Measurements from ENCODE around the gene THSD7B.
A peak's percentile ranks its signal among the peaks of the same experiment; 100 is the strongest.
"Not testable (repeated sequence)": the region's sequence is repeated elsewhere in the genome, so short reads cannot be mapped to it uniquely, and the experiment has no call there.

Gene THSD7B

DNA sequence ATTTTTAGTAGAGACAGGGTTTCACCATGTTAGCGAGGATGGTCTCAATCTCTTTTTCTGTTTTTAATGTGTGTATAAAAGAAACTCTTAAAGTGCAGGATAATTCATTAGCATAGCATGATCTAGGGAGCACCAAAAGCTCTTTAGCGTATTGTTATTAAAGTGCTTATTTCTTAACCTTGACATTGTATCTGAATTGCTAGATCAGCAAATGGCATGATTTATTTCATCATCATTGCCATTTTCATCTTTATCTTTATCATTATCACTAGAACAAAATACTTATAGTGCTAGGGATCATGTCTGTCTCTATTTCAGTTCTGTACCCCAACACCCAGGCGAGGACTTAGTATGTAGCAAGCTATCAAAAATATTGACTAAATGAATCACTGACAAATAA is 805.1 kb downstream of the THSD7B start:
- no peak for FAIRE-seq

DNA sequence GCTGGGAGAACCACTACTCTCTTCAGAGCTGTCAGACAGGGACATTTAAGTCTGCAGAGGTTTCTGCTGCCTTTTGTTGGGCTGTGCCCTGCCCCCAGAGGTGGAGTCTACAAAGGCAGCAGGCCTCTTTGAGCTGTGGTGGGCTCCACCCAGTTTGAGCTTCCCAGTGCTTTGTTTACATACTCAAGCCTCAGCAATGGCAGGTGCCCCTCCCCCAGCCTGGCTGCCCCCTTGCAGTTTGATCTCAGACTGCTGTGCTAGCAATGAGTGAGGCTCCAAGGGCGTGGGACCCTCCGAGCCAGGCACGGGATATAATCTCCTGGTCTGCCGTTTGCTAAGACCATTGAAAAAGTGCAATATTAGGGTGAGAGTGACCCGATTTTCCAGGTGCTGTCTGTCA is 822.5 kb downstream of the THSD7B start:
- FAIRE-seq = not testable (repeated sequence)

DNA sequence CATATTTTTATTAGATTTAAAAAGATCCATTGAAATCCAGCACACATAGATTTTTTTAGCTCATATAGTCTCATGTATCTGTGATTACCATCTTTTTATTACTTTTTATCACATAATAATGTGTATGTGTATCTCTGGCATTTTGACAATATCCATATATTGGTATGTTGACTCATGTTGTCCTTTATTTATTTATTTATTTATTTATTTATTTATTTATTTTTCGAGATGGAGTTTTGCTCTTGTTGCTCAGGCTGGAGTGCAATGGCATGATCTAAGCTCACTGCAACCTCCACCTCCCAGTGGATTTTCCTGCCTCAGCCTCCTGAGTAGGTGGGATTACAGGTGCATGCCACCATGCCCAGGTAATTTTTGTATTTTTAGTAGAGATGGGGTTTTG is 823.2 kb downstream of the THSD7B start:
- FAIRE-seq = not testable (repeated sequence)

DNA sequence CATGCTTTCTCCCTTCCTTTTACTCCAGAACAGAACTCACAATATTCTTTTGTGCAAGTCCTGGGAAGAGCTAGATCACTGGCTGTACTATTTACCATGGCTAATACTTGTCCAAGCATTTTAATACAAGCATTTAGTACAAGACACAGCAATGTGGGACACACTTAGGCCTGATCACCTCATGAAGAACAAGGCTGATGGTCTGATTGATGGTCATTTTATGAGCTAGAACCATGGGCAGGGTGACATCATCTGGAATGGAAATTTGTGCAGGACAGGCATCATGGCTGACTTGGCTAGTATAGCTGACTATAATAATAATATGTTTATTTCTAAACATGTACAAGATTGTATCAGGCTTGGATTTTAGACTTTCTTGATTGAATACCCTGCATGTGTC is 824.8 kb downstream of the THSD7B start:
- no peak for FAIRE-seq

DNA sequence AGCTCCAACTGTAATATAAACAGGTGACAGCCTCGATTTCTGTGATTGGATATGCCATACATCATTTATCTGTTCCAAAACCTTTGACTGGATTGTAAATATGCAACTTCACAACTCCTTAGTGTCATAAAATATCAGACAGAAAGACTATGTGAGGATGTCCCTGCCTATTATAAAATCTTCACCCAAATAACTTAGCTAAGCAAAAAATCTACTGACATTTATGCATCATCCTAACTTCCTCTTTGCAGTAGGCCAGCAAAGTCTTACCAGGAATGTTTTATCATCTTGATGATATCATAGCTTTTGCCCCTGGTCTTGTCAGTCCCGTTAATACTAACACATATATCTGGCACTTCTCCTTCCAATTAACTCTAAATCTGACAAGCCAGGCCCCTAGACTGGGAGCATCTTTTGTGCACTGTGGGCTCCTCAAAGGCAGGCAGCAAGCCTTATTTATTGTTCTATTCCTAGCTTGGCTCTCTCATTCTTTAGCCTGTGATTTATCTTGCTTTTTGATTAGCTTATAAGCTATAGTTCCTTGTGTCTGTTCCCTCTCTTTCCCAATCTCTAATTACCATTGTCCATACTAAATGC is 842.5 kb downstream of the THSD7B start:
- no peak for FAIRE-seq

DNA sequence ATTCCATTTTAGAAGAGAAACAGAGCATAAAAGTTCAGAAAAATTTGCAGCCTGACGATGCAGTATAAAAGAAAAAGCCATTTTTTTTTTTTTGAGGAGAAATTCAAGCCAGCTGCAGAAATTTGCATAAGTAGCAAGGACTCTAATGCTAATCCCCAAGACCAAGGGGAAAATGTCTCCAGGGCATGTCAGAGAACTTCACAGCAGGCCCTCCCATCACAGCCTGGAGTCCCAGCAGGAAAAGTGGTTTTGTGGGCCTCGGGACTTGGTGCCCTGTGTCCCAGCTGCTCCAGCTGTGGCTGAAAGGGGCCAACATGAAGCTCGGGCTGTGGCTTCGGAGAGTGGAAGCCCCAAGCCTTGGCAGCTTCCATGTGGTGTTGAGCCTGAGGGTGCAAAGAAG is 873.6 kb downstream of the THSD7B start:
- FAIRE-seq = no peak

DNA sequence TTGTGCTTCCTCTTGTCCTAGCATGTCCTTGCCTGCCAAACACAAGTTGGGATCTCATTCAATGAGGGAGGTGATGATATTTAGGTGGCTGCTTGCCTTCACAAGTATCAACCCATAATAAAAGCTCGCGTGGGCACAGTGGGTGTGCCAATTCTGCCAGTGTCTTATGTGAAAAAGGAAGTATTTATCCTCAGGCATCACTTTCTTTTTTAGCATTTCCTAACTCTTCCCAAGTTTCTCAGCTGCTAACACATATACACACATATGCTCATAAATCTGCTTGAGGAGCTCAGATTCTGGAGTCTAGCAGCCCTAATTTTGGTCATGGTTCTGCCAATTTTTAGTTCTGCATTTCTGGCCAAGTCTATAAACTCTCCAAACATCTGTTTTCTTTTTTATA is 879.4 kb downstream of the THSD7B start:
- FAIRE-seq = no peak

DNA sequence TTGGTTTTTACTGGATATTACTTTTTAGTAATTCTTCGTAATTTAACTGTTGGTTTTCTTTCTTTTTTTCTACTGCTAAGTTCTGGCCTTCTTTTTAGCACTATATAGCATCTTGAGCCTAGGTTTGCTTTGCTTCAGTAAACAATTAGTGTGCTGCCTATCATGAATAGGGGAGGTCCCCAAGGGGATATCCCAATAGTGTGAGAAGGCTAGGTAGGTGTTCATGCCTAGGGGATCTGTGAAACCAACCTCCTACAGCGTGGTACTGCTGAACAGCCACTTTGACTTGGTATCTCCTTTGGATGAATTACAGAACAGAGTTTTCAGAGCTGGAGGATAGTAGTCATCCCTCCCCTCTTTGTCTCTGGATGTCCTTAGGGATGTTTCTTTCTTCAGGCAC is 888.7 kb downstream of the THSD7B start:
- no peak for FAIRE-seq

DNA sequence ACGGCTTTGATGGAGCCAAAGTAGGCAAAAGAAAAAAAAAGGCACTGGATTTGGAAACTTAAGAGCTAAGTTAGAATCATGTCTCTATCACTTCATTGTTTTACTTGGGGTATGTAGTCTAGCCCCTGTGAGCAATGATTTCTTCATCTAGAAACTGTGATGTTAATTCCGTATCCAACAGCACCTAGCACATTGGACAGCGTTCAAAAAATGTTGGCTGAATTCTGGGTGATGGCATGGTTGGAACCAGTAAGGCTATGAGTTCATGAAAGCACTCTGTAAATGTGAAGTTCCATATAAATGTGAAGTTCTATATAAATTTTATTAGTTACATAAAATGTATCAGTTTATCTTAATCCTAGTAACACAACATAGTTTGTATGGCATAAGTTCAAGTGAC is 890.5 kb downstream of the THSD7B start:
- no peak for FAIRE-seq

DNA sequence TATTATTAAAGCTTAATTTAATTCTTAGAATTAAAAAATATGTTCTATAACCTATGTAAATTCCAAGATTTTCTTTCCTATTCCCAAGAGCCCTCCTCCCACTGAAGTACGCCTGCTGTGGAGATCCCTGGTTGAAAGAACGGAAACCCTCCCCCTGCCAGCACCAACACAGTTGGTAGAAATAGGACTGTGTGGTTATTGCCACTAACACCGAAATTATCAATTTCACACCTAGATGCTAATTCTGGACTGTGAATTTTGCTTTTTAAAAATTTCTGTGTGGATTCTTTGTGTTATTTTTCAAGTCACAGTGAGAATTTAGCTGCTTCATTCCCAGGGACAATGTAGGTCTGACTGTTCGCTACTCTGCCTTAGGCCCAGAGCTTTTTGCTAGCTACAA is 893.1 kb downstream of the THSD7B start:
- no peak for FAIRE-seq

DNA sequence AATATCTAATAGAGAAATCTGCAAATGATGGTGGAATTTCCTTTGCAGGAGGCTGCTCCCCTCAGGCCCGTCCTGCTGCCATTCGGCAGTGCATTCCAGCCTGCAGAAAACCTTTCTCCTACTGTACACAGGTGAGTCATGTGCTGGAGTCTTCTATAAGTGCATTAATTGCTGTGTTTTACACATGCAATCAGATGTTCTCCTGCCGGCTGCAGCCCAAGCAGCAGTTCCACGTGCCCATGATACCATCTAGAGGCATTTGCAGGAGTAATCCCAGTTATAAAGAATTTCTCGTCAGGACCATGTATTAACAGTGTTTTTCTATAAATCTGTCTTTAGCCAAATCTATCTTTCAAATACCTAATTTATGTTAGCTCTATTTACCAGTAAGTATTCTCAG is 894.3 kb downstream of the THSD7B start:
- no peak for FAIRE-seq

DNA sequence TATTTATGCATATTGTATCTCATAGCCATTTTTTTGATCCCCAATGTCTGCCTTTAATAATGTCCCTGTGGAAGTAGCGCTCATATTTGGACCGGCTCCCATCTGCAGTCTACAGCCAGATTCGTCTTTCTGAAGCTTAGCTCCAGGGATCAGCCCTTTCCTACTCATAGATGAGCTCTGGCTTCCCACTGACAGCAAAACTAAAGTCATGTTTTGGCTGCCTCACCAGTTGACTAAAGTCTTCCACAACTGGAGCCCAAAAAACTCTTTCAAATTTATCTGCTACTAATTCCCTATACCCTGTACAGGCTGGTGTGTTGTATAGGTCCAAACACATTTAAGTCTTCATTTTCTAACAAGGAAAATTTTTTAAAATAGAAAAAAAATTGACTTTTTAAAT is 904.8 kb downstream of the THSD7B start:
- FAIRE-seq = no peak

DNA sequence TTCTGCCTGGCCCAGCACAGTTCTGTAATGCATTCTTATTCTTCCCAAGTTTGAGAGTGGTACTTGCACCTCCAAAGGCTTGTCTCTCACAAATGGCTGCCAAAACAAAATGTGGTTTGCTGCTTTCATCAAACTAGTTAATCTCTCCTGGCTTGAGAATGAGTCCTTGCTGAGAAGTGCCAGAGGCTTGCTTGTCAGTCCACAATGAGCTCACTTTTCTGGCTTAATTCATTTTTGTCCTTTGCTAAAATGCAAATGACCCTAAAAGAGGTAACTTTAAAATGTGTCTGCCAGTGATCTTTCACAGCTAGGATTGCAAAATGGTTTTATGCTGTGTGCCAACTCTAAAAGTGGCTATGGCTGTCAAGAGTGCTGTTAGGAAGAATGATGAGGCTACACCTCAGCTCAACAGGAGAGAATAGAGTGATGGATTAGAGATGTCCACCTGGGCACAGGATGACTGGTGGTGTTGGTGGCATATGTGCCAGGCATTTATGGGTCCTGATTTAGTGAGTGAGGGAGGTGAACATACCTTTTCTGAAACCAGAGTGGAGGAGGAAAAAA is 907.7 kb downstream of the THSD7B start:
- no peak for FAIRE-seq

DNA sequence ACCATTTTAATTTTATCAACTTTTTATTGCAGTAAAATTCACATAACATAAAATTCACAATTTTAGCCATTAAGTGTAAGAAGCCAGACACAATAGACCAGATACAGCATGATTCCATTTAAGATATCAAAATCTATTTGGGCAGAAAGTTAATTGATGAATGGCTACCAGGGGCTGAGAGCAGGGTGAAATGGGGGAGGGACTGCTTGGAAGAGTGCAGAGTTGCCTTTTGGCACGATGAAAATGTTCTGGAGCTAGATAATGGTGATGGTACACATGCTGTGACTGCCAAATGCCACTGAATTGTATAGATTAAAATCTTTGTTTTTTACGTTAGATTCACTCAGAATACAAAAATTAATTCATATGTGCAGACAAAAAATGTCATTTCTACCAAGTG is 909.6 kb downstream of the THSD7B start:
- FAIRE-seq = no peak

DNA sequence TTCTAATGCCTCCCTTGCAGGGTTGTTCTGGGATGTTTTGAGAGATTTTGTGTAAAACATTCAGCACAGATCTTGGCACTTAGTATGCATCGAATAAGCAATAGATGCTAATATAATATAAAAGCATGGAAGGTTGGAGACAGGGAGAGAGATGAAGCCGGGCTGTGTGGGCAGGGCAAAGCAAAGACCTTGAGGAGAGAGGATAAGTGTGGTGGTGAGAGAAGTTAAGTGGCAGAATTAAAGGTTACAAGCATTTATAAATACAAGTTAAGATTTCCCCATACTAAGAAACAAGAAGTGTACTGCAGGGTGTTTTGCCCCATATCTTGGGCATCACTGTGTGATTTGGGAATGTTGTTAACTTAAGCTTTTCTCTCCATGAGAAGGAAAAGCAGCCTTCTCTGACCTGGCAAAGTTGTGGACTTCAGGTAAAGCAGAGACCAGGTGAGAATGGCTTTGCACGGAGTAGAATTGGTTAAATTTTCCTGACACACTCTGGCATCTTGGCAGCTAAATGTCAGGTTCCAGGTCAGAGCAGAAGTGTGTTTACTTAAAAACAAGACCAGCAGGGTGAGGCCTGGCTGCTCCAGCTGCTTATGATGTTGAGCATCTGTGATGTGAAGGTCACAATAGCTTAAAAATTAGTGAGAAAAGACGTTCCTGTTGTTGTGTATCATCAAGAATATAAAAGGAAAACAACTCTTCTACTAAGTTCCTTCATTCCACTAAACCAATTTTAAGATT is 910.4 kb downstream of the THSD7B start:
- FAIRE-seq = no peak

DNA sequence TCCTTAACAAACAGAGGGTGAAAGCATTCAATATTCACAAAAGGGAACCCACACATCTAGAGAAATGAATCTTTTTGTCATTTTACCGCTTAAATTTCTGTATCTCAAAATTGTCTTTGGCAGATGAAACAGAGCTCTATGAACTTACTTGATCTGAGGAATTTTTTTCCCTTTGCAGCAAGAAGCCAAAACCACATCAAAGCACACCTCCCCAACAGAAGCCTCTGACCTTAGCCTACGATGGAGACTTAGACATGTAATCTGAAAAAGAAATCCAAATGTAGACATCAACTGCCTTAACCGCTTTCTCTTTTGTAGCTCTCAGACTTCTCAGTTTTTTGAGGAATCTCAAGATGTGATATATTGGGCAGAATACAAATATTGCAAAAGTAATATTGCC is 911.0 kb downstream of the THSD7B start:
- no peak for FAIRE-seq

DNA sequence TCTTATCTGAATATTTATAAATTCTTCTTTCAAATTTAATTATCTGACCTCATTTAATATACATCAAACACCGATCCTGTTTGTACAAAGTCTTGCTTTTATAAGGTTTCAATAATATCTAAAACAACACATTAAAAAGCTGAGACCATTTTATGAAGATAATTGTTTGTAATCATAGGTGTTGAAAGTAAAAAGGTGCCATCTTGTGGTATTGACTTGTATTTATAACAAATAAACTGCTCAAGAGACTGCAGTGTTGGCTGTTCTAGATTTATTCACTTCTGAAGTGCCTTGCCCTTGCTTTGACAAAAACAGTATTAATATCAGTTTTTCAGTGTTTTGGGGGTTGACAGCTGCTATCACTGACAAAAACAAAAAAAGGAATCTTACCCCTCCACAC is 912.1 kb downstream of the THSD7B start:
- peak; percentile 55 for FAIRE-seq

DNA sequence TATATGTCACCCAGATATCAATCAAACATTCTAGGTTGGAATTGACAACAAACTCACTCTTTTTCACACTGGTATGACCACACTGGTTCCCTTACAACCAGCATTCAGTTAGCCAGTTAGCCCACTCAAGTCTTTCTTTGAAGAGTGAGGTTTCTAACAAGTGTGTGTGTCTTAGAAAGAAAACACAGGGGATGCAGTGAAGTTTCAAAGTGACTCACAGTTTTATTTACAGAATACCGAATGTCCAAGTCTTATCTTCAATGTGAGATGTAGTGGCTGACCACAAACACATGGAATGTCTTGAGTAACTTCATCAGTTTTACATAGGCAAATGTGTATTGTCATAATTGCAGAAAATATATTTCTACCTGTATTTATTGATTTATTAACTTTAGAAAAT is 924.2 kb downstream of the THSD7B start:
- no peak for FAIRE-seq

DNA sequence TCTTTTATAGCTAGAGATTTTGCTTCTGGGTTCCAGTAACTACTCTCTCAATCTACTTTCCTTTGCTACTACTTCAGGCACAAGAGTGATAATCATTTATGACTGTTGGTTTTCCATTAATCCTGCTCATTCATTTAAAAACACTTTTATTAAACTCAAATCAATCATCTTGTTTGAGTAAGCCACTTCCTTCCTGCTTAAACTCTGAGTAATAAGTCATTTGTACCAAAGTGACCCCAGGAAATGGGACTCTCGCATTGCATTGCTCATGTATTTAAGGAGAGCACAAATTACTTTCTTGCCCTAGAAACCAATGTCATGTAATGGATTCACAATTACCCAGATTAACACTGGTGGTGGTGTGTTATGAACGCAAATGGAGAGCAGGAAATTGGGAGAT is 928.2 kb downstream of the THSD7B start:
- no peak for FAIRE-seq

DNA sequence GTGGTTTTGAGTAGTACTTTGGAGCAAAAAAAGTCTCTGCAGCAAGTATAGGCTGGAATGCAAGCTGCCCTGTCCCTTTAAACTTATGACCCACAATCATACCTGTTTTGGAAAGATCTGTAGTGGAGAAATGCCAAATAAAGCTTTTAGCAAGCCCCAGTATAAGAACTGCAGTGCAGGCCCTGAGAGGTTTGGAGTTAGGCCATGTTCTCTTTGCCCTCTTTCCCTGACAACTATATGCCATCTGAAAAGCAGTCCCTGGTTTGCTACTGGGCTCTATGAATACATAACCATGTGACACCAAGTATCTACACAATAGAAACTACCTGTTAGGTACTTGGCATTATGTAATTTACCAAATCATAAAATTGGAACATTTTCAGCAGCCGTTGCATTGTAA is 931.6 kb downstream of the THSD7B start:
- no peak for FAIRE-seq

DNA sequence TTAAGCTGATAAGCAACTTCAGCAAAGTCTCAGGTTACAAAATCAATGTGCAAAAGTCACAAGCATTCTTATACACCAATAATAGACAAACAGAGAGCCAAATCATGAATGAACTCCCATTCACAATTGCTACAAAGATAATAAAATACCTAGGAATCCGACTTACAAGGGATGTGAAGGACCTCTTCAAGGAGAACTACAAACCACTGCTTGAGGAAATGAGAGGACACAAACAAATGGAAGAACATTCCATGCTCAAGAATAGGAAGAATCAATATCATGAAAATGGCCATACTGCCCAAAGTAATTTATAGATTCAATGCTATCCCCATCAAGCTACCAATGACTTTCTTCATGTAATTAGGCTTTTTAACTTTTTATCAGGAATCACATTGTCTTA is 934.9 kb downstream of the THSD7B start:
- not testable (repeated sequence) for FAIRE-seq

DNA sequence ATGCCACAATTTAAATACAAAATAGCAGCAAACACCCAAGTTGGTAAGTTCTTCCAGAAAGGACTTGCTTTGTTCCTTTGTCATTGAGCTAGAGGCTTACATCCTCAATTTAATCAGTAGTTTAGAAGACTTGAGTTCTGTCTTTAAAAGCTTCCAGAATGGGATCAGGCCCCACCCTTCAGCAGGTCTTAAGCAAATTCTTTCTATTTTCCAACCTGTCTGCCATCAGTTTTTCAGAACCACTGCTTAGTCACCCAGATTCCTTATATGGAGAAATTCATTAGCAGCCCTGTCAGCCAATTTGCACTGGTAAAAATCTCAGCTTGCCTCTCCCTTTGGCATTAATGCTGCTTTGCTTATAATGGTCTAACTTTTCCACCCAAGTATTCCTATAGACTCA is 935.3 kb downstream of the THSD7B start:
- no peak for FAIRE-seq

DNA sequence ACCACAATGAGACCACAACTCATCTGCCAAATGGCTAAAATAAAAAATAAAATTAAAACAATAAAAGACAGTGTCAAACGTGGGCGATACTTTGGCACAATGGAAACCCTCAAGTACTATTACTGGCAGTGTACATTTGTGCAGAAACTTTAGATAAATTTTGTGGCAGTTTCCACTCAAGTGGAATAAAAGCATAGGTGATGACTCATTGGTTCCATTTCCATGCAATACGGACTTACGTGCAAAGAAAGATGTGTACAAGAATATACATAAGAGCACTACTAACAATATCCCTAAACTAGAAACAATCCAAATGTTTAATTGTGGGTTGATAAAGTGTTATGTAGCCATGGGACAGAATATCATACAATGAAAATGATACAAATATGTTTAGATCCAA is 940.0 kb downstream of the THSD7B start:
- FAIRE-seq = no peak

DNA sequence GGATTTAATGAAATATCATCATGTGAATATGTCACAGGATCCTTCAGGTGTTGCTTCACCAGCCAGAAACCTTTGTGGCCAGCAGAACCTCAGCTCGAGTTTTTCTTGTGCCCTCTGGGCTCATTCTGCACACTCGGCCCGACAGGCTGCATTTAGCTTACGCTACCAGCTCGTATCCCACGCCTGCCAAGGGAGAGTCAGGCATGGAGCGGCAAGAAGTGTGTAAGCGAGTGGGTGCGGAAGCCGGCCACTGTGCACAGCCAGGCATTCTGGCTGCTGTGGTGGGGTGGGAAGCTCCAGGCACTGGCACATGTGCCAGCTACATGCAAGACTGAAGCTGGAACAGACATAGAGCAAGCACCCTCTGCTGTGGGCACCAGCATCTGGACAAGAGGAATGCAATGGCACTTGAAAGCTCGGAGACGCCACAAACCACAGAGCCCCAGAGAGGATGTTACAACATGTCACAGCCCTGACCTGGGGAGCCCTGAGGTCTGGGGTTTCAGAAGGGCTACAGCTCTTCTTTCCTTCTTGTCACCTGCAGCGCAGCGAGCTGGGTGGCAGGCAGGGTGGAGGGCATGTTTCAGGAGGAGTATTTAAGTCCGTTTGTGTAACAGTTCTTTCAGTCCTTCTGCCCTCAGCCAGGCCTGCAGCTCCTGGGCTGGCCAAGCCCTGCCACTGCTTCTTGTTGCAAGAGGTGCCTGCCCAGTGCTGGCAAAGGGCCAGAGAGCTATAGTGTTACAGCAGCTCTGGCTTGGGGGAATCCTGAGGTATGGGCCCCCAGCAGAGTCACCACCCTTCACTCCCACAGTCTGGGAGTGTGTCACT is 941.7 kb downstream of the THSD7B start:
- no peak for FAIRE-seq
